Aorta (tissue), 5 donors: ENCODE measurements around the gene REC8. TPM values are rescaled to one million over a fixed set of nuclear protein-coding genes. Genes with fewer than 3 reads are reported as not detected.
"Not testable (repeated sequence)": the region's sequence is repeated elsewhere in the genome, so short reads cannot be mapped to it uniquely, and the experiment has no call there.

Source experiments
- ATAC-seq: fragments of 200-7000 bp; cut with Tn5 transposase; one replicate; pipeline ENCODE4 v1.9.1; 2022; ENCODE audit warnings: moderate library complexity; ENCODE audit not compliant: low FRiP score
- DNase-seq, 2 donors: peaks; one replicate each; pipeline ENCODE4 v3.0.0-alpha.2; 2020
- H3K27ac ChIP-seq, 2 donors: one replicate each; pipeline ENCODE4 v1.5.1; 2013; ENCODE audit warnings: low read length in 2 of 2, mild to moderate bottlenecking in 2 of 2, moderate library complexity in 2 of 2, control low read depth in 1 of 2, inconsistent platforms in 1 of 2, low read depth in 1 of 2
- H3K27me3 ChIP-seq, 2 donors: one replicate each; pipeline ENCODE4 v1.6.1; 2013; ENCODE audit warnings: control low read depth in 1 of 2, low read length in 1 of 2, mild to moderate bottlenecking in 1 of 2, moderate library complexity in 1 of 2; ENCODE audit not compliant: insufficient read depth in 2 of 2, control insufficient read depth in 1 of 2
- H3K36me3 ChIP-seq, 2 donors: one replicate each; pipeline ENCODE4 v1.6.1; 2013; ENCODE audit warnings: control low read depth in 1 of 2, low read length in 1 of 2, mild to moderate bottlenecking in 1 of 2; ENCODE audit not compliant: insufficient read depth in 2 of 2, control insufficient read depth in 1 of 2
- H3K4me1 ChIP-seq, 2 donors: one replicate each; pipeline ENCODE4 v1.6.1; 2013; ENCODE audit warnings: low read length in 2 of 2, control low read depth in 1 of 2, mild to moderate bottlenecking in 1 of 2, moderate library complexity in 1 of 2; ENCODE audit not compliant: insufficient read depth in 2 of 2, control insufficient read depth in 1 of 2
- H3K4me3 ChIP-seq, 2 donors: one replicate each; pipeline ENCODE4 v1.5.1; 2013; ENCODE audit warnings: low read length in 2 of 2, control low read depth in 1 of 2, mild to moderate bottlenecking in 1 of 2
- H3K9me3 ChIP-seq: one replicate; pipeline ENCODE4 v1.6.1; 2013; ENCODE audit warnings: mild to moderate bottlenecking, low read length; ENCODE audit not compliant: control insufficient read depth
- WGBS, 2 donors: extraction: QIAGEN DNeasy Blood & Tissue Kit; methylation state at CpG; one replicate each; pipeline ENCODE4 v1.1.7; 2013; 5-methylcytosine and 5-hydroxymethylcytosine counted together
- intact Hi-C, 2 donors: fragments of 100-400 bp; cut with DNase I; formaldehyde crosslinking; loops; one replicate each; pipeline versions ENCODE4 v1.14.2 to v1.15.0; 2022
- polyA plus RNA-seq, 2 donors: library from polyadenylated mRNA; stranded (reverse); fragments of 200-250 nt; gene quantifications; one replicate each; pipeline ENCODE4 v1.2.3, GENCODE V29; 2013
- total RNA-seq, 2 donors: library from RNA; stranded (reverse); fragmentation: NEBNext Ultra II Directional; extraction: Animal tissue kit (Norgen Biotek cat#: 25700); gene quantifications; one replicate each; pipeline ENCODE4 v1.2.1, GENCODE V29; 2021
- donor health status: healthy with polysubstance abuse.
- donor health status: Bipolar disorder and iron deficiency.
- donor health status: DM: no; HTN: no; CAD: no.
- donor health status: DM: no; HTN: no; CAD: no.
- donor health status: DM: yes; HTN: yes; CAD: no.

REC8 gene
- total and polyA plus RNA-seq, 4 donors = 2.4 to 18.1 (median 10.7) TPM

- ATAC-seq (no peak), DNase-seq (no peak)
- H3K27ac ChIP-seq = no peak overlapping the region
- intact Hi-C loops = loop anchor here in 1 of 2 donors (5.0 kb wide), 1 partner anchor 35 kb away; the partner anchor contains the start of genes GMPR2 and NEDD8
- 93 to 96% methylated on average over 2 of the region's 2 CpGs for WGBS, 2 donors
- H3K4me3 ChIP-seq = no peak overlapping the region
- no peaks in the 10 kb centered on the region for H3K27me3 ChIP-seq
- H3K9me3 ChIP-seq = no peaks in the 10 kb centered on the region
- H3K36me3 ChIP-seq = peaks cover 2 to 4% of the 10 kb centered on the region in 2 donors
- peaks cover 0 to 4% of the 10 kb centered on the region in 2 donors for H3K4me1 ChIP-seq
Measured at GRCh38 chr14:24197056-24197450, 25.2 kb downstream of the REC8 start.

- no peak overlapping the region for H3K4me3 ChIP-seq
- peaks cover 0 to 4% of the 10 kb centered on the region in 2 donors for H3K4me1 ChIP-seq
- H3K9me3 ChIP-seq = no peaks in the 10 kb centered on the region
- ATAC-seq (no peak), DNase-seq (no peak)
- peaks cover 0 to 4% of the 10 kb centered on the region in 2 donors for H3K36me3 ChIP-seq
- H3K27ac ChIP-seq = no peak overlapping the region
- intact Hi-C loops = loop anchor here in 1 of 2 donors (5.0 kb wide), 1 partner anchor 33 kb away; the partner anchor contains the start of genes GMPR2 and NEDD8
- WGBS, 2 donors = 86% methylated on average over 7 of the region's 7 CpGs
- H3K27me3 ChIP-seq = no peaks in the 10 kb centered on the region
Measured at GRCh38 chr14:24198814-24199524, 27.1 kb downstream of the REC8 start.

GRCh38 chr14:24202538-24202937 lies 30.7 kb downstream of the REC8 start:
- H3K9me3 ChIP-seq, H3K4me3 ChIP-seq, H3K27ac ChIP-seq, ATAC-seq, H3K36me3 ChIP-seq, H3K4me1 ChIP-seq, DNase-seq, intact Hi-C loops, H3K27me3 ChIP-seq: not testable (repeated sequence)
- WGBS, 2 donors = 79 to 87% methylated on average over 8 of the region's 8 CpGs

- H3K36me3 ChIP-seq, H3K27me3 ChIP-seq, ATAC-seq, H3K27ac ChIP-seq, DNase-seq, intact Hi-C loops, H3K4me3 ChIP-seq, H3K4me1 ChIP-seq, H3K9me3 ChIP-seq: not testable (repeated sequence)
- 93 to 98% methylated on average over 15 to 16 of the region's 16 CpGs for WGBS, 2 donors
Measured at GRCh38 chr14:24203249-24203886, 31.5 kb downstream of the REC8 start.

- ATAC-seq (no peak), DNase-seq (no peak)
- Histone ChIP-seq H3K4me1 (no peaks in the 10 kb centered on the region), H3K27ac (no peak overlapping the region), H3K36me3 (peaks cover 2 to 9% of the 10 kb centered on the region in 2 donors), H3K27me3 (no peaks in the 10 kb centered on the region), H3K9me3 (no peaks in the 10 kb centered on the region), H3K4me3 (no peak overlapping the region)
- WGBS, 2 donors = 91 to 92% methylated on average over 7 of the region's 7 CpGs
- intact Hi-C loops = no loop called here
Measured at GRCh38 chr14:24204163-24205146, 32.6 kb downstream of the REC8 start.

- WGBS, 2 donors = 93 to 96% methylated on average over 11 of the region's 11 CpGs
- ATAC-seq = no peak
- Histone ChIP-seq H3K36me3 (peaks cover 2 to 5% of the 10 kb centered on the region in 2 donors), H3K27me3 (no peaks in the 10 kb centered on the region), H3K4me3 (no peak overlapping the region), H3K9me3 (no peaks in the 10 kb centered on the region), H3K27ac (no peak overlapping the region), H3K4me1 (no peaks in the 10 kb centered on the region)
- DNase-seq = no peak
- intact Hi-C loops = no loop called here
Measured at GRCh38 chr14:24206260-24207103, 34.6 kb downstream of the REC8 start.

GRCh38 chr14:24207104-24207551 lies 35.2 kb downstream of the REC8 start:
- Histone ChIP-seq H3K27ac (no peak overlapping the region), H3K27me3 (no peaks in the 10 kb centered on the region), H3K4me1 (no peaks in the 10 kb centered on the region), H3K36me3 (peaks cover 2 to 5% of the 10 kb centered on the region in 2 donors), H3K9me3 (no peaks in the 10 kb centered on the region), H3K4me3 (no peak overlapping the region)
- 89 to 93% methylated on average over 5 of the region's 5 CpGs for WGBS, 2 donors
- intact Hi-C loops = no loop called here
- ATAC-seq = no peak
- no peak for DNase-seq

- no peak overlapping the region for H3K27ac ChIP-seq
- DNase-seq (no peak), ATAC-seq (no peak)
- 97 to 98% methylated on average over 2 of the region's 2 CpGs for WGBS, 2 donors
- H3K9me3 ChIP-seq = no peaks in the 10 kb centered on the region
- H3K27me3 ChIP-seq = no peaks in the 10 kb centered on the region
- intact Hi-C loops = no loop called here
- H3K36me3 ChIP-seq = peaks cover 2 to 5% of the 10 kb centered on the region in 2 donors
- H3K4me3 ChIP-seq = no peak overlapping the region
- H3K4me1 ChIP-seq = no peaks in the 10 kb centered on the region
Measured at GRCh38 chr14:24207625-24208024, 35.7 kb downstream of the REC8 start.
